AG04449 (cell line): Measurements from ENCODE around the gene FOXQ1.

Experiments
- CTCF ChIA-PET: fragments of 350-600 bp; formaldehyde crosslinking; extraction: SDS; loops from one replicate; lab custom pipeline; 2021; ENCODE audit warnings: antibody characterized with exemption; lab: Yijun Ruan, JAX
- POLR2A ChIA-PET: fragments of 400-600, 350-600 bp; formaldehyde crosslinking; extraction: SDS; loops from one replicate; lab custom pipeline; 2020; ENCODE audit warnings: antibody characterized with exemption, inconsistent platforms; lab: Yijun Ruan, JAX
- DNase-seq: peaks from one replicate; pipeline ENCODE4 v3.0.0-alpha.2; 2010; ENCODE audit warnings: low read depth, low spot score
- H3K4me3 ChIP-seq: 2 replicates; pipeline ENCODE4 v1.5.1; 2011; ENCODE audit warnings: low read depth, mild to moderate bottlenecking, control low read depth, low read length
- TF ChIP-seq, protein P1 (sequence below): IDR thresholded peaks from one replicate; pipeline ENCODE4 v1.5.1; 2011; ENCODE audit warnings: mild to moderate bottlenecking, moderate library complexity, low read length, control low read depth, inconsistent platforms; ENCODE audit not compliant: insufficient read depth; ENCODE audit errors: missing control alignments

The FOXQ1 gene

DNA sequence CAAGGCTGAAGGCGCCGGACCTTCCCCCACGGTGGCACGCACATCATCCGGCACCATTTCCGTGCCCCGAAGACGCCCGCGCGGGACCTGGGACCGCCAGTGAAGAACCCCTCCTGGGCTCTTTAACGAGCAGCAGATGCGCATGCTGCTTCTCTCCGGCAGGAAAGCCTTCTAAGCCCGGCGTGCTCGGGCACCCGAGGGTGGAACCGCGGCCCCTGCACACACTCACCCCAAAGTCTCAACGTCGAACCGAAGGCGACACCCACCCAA is 240 bp downstream of the FOXQ1 start:
- TF ChIP-seq, protein P1, sequence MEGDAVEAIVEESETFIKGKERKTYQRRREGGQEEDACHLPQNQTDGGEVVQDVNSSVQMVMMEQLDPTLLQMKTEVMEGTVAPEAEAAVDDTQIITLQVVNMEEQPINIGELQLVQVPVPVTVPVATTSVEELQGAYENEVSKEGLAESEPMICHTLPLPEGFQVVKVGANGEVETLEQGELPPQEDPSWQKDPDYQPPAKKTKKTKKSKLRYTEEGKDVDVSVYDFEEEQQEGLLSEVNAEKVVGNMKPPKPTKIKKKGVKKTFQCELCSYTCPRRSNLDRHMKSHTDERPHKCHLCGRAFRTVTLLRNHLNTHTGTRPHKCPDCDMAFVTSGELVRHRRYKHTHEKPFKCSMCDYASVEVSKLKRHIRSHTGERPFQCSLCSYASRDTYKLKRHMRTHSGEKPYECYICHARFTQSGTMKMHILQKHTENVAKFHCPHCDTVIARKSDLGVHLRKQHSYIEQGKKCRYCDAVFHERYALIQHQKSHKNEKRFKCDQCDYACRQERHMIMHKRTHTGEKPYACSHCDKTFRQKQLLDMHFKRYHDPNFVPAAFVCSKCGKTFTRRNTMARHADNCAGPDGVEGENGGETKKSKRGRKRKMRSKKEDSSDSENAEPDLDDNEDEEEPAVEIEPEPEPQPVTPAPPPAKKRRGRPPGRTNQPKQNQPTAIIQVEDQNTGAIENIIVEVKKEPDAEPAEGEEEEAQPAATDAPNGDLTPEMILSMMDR, result no peak
- CTCF ChIA-PET, result interaction anchor here (2.9 to 3.0 kb wide), 2 partner anchors 13 to 17 kb away, joined by 12 to 26 read pairs; no protein-coding TSS in a partner anchor
- peak overlapping the region; percentile 52 for H3K4me3 ChIP-seq
- no peak for DNase-seq
- POLR2A ChIA-PET, result no interaction called here

- TF ChIP-seq, protein P1, result no peak
- H3K4me3 ChIP-seq, result peak overlapping the region; percentile 52
- ChIA-PET CTCF (interaction anchor here (0.6 to 3.0 kb wide), 4 partner anchors 13 to 183 kb away, joined by 3 to 26 read pairs (median 8); no protein-coding TSS in a partner anchor), POLR2A (no interaction called here)
- DNase-seq, result no peak
Observed at GRCh38 chr6:1312473-1313367, 822 bp downstream of the FOXQ1 start.

GRCh38 chr6:1313384-1313766 is 1.5 kb downstream of the FOXQ1 start:
- CTCF ChIA-PET, result interaction anchor here (0.6 to 3.0 kb wide), 4 partner anchors 12 to 184 kb away, joined by 3 to 26 read pairs (median 8); no protein-coding TSS in a partner anchor
- DNase-seq, result no peak
- POLR2A ChIA-PET, result no interaction called here
- TF ChIP-seq, protein P1, result no peak
- H3K4me3 ChIP-seq, result no peak overlapping the region

GRCh38 chr6:1313767-1314503 is 2.0 kb downstream of the FOXQ1 start:
- H3K4me3 ChIP-seq, result no peak overlapping the region
- DNase-seq, result no peak
- ChIA-PET CTCF (interaction anchor here (0.7 to 3.0 kb wide), 5 partner anchors 15 to 342 kb away, joined by 3 to 26 read pairs (median 5); no protein-coding TSS in a partner anchor), POLR2A (no interaction called here)
- TF ChIP-seq, protein P1, result peak; percentile 34

GRCh38 chr6:1314617-1315016 is 2.7 kb downstream of the FOXQ1 start:
- ChIA-PET POLR2A (no interaction called here), CTCF (interaction anchor here (0.8 to 3.0 kb wide), 4 partner anchors 9 to 343 kb away, joined by 3 to 26 read pairs (median 8); no protein-coding TSS in a partner anchor)

More at GRCh38 chr6:1314617-1315016, 2.7 kb downstream of the FOXQ1 start:
- TF ChIP-seq, protein P1, result no peak
- H3K4me3 ChIP-seq, result no peak overlapping the region
- DNase-seq, result no peak
